ENCODE data around the gene PTPN21. TPM values are rescaled to one million over a fixed set of nuclear protein-coding genes. Genes with fewer than 3 reads are reported as not detected.

Gene PTPN21
- total and polyA plus RNA-seq, 2 of the 13 experiments (the other 11 are each of a cell fraction or from before 2014, with no cell fraction given): 2.0 to 3.7 TPM

- H3K36me3 ChIP-seq (replicated peaks in 1 of 2; ENCODE audit: control insufficient read depth in 1 of 2, insufficient read depth in 2 of 2, low read length in 2 of 2): no peaks in the 10 kb centered on the region
- H2AFZ ChIP-seq (ENCODE audit: low read length): no peak overlapping the region
- no peaks in the 10 kb centered on the region for H3K79me2 ChIP-seq (ENCODE audit: insufficient read depth, low read length)
- no peaks in the 10 kb centered on the region for H3K9me3 ChIP-seq (ENCODE audit: low read length)
- no peak for FAIRE-seq
- H3K4me3 ChIP-seq (replicated peaks in 1 of 3; ENCODE audit: insufficient read depth in 1 of 3, low read depth in 2 of 3, low read length in 3 of 3): no peak overlapping the region
- 96% methylated on average over 6 of the region's 6 CpGs for WGBS (ENCODE audit: low lambda C conversion rate)
- no peak for ATAC-seq
- in situ Hi-C loops (cut with HindIII; ENCODE audit: extremely low pct_ligation_motif_present, low pct_unique_long_range_greater_than_20kb): no loop called here
- DNase-seq (ENCODE audit: low spot score): no peak
- H3K4me2 ChIP-seq (ENCODE audit: low read depth, low read length): no peak overlapping the region
- CTCF ChIA-PET (ENCODE audit: low intra/inter-chr PET ratio, low total read pairs): no interaction called here
- no TSS peak for BruUV-seq (replicated peaks)
- POLR2A ChIA-PET: no interaction called here
- H3K27me3 ChIP-seq (ENCODE audit: control insufficient read depth in 1 of 2, insufficient read depth in 2 of 2, low read length in 2 of 2): no peaks in the 10 kb centered on the region
- intact Hi-C loops (cut with micrococcal nuclease; ENCODE audit: unreplicated experiment): no loop called here
- TF ChIP-seq, protein P1, sequence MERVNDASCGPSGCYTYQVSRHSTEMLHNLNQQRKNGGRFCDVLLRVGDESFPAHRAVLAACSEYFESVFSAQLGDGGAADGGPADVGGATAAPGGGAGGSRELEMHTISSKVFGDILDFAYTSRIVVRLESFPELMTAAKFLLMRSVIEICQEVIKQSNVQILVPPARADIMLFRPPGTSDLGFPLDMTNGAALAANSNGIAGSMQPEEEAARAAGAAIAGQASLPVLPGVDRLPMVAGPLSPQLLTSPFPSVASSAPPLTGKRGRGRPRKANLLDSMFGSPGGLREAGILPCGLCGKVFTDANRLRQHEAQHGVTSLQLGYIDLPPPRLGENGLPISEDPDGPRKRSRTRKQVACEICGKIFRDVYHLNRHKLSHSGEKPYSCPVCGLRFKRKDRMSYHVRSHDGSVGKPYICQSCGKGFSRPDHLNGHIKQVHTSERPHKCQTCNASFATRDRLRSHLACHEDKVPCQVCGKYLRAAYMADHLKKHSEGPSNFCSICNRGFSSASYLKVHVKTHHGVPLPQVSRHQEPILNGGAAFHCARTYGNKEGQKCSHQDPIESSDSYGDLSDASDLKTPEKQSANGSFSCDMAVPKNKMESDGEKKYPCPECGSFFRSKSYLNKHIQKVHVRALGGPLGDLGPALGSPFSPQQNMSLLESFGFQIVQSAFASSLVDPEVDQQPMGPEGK (CRISPR knock-in tag; IDR thresholded peaks at IDR 0.05): no peak
- TF ChIP-seq, protein P2, sequence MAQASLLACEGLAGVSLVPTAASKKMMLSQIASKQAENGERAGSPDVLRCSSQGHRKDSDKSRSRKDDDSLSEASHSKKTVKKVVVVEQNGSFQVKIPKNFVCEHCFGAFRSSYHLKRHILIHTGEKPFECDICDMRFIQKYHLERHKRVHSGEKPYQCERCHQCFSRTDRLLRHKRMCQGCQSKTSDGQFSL (CRISPR knock-in tag; IDR thresholded peaks at IDR 0.05): no peak
- TF ChIP-seq TBX3 (IDR thresholded peaks at IDR 0.05; ENCODE audit: borderline replicate concordance) (no peak), ZNF7 (CRISPR knock-in tag; IDR thresholded peaks at IDR 0.05) (no peak), ZNF891 (CRISPR knock-in tag; IDR thresholded peaks at IDR 0.05) (no peak), PHF5A (CRISPR knock-in tag; IDR thresholded peaks at IDR 0.05; ENCODE audit: low read depth, unreplicated experiment) (no peak), ZNF790 (CRISPR knock-in tag; IDR thresholded peaks at IDR 0.05; ENCODE audit: borderline replicate concordance) (no peak)
- TF ChIP-seq, protein P3, sequence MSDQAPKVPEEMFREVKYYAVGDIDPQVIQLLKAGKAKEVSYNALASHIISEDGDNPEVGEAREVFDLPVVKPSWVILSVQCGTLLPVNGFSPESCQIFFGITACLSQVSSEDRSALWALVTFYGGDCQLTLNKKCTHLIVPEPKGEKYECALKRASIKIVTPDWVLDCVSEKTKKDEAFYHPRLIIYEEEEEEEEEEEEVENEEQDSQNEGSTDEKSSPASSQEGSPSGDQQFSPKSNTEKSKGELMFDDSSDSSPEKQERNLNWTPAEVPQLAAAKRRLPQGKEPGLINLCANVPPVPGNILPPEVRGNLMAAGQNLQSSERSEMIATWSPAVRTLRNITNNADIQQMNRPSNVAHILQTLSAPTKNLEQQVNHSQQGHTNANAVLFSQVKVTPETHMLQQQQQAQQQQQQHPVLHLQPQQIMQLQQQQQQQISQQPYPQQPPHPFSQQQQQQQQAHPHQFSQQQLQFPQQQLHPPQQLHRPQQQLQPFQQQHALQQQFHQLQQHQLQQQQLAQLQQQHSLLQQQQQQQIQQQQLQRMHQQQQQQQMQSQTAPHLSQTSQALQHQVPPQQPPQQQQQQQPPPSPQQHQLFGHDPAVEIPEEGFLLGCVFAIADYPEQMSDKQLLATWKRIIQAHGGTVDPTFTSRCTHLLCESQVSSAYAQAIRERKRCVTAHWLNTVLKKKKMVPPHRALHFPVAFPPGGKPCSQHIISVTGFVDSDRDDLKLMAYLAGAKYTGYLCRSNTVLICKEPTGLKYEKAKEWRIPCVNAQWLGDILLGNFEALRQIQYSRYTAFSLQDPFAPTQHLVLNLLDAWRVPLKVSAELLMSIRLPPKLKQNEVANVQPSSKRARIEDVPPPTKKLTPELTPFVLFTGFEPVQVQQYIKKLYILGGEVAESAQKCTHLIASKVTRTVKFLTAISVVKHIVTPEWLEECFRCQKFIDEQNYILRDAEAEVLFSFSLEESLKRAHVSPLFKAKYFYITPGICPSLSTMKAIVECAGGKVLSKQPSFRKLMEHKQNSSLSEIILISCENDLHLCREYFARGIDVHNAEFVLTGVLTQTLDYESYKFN (CRISPR knock-in tag; conservative IDR thresholded peaks at IDR 0.05): no peak
- no peak overlapping the region for H3K27ac ChIP-seq (ENCODE audit: extremely low read length, insufficient read depth, low read length)
- peaks cover 19% of the 10 kb centered on the region for H3K4me1 ChIP-seq (ENCODE audit: insufficient read depth, low read length)
- no peaks in the 10 kb centered on the region for H4K20me1 ChIP-seq (ENCODE audit: insufficient read depth, low read length)
- no peak overlapping the region for H3K9ac ChIP-seq (ENCODE audit: insufficient read depth, low read depth, low read length)
These were observed 21.7 kb downstream of the PTPN21 start for GRCh38 chr14:88533064-88533602.
